ENCODE results near the gene PCDH10.

PCDH10 gene

GRCh38 chr4:133136833-133137232 lies 12.3 kb upstream of the PCDH10 start:
- Histone ChIP-seq H3K27ac (ENCODE audit: low read length) (no peak overlapping the region), H3K27me3 (ENCODE audit: control insufficient read depth, insufficient read depth, low read length) (no peaks in the 10 kb centered on the region), H3K36me3 (ENCODE audit: control insufficient read depth, insufficient read depth, low read length) (no peaks in the 10 kb centered on the region), H3K9me3 (ENCODE audit: control insufficient read depth, insufficient read depth, low read length) (no peaks in the 10 kb centered on the region), H3K4me1 (ENCODE audit: control insufficient read depth, insufficient read depth, low read length) (no peaks in the 10 kb centered on the region), H3K4me3 (ENCODE audit: low read length) (no peak overlapping the region)
- WGBS (ENCODE audit: insufficient coverage, insufficient read length) = no CpG with 5 or more reads among the region's 3 CpGs
- no peak for DNase-seq (ENCODE audit: low read depth, low spot score)

- Histone ChIP-seq H3K4me1 (ENCODE audit: control insufficient read depth, insufficient read depth, low read length) (no peaks in the 10 kb centered on the region), H3K27ac (ENCODE audit: low read length) (no peak overlapping the region), H3K27me3 (ENCODE audit: control insufficient read depth, insufficient read depth, low read length) (no peaks in the 10 kb centered on the region), H3K9me3 (ENCODE audit: control insufficient read depth, insufficient read depth, low read length) (no peaks in the 10 kb centered on the region), H3K36me3 (ENCODE audit: control insufficient read depth, insufficient read depth, low read length) (no peaks in the 10 kb centered on the region), H3K4me3 (ENCODE audit: low read length) (no peak overlapping the region)
- WGBS (ENCODE audit: insufficient coverage, insufficient read length) = no CpG with 5 or more reads among the region's 1 CpG
- no peak for DNase-seq (ENCODE audit: low read depth, low spot score)
Observed at GRCh38 chr4:133137571-133137970, 11.5 kb upstream of the PCDH10 start.

GRCh38 chr4:133143775-133144430 lies 5.2 kb upstream of the PCDH10 start:
- no peak overlapping the region for H3K27ac ChIP-seq (ENCODE audit: low read length)
- DNase-seq (ENCODE audit: low read depth, low spot score) = no peak

GRCh38 chr4:133145241-133145640 lies 3.9 kb upstream of the PCDH10 start:
- Histone ChIP-seq H3K27me3 (ENCODE audit: control insufficient read depth, insufficient read depth, low read length) (peaks cover 28% of the 10 kb centered on the region), H3K4me3 (ENCODE audit: low read length) (no peak overlapping the region), H3K9me3 (ENCODE audit: control insufficient read depth, insufficient read depth, low read length) (no peaks in the 10 kb centered on the region), H3K36me3 (ENCODE audit: control insufficient read depth, insufficient read depth, low read length) (no peaks in the 10 kb centered on the region), H3K4me1 (ENCODE audit: control insufficient read depth, insufficient read depth, low read length) (0 out of 2 replicates have a peak, but pooled peaks cover 2% of the 10 kb centered on the region), H3K27ac (ENCODE audit: low read length) (no peak overlapping the region)
- no peak for DNase-seq (ENCODE audit: low read depth, low spot score)

More at GRCh38 chr4:133143775-133144430, 5.2 kb upstream of the PCDH10 start:
- Histone ChIP-seq H3K4me3 (ENCODE audit: low read length) (no peak overlapping the region), H3K36me3 (ENCODE audit: control insufficient read depth, insufficient read depth, low read length) (no peaks in the 10 kb centered on the region), H3K9me3 (ENCODE audit: control insufficient read depth, insufficient read depth, low read length) (no peaks in the 10 kb centered on the region), H3K27me3 (ENCODE audit: control insufficient read depth, insufficient read depth, low read length) (peaks cover 17% of the 10 kb centered on the region; the same call in 1 of the 2 replicates), H3K4me1 (ENCODE audit: control insufficient read depth, insufficient read depth, low read length) (0 out of 2 replicates have a peak, but pooled peaks cover 2% of the 10 kb centered on the region)
- 100% methylated on average over 2 of the region's 3 CpGs for whole genome bisulfite sequencing (ENCODE audit: insufficient coverage, insufficient read length)

- no peaks in the 10 kb centered on the region for H3K36me3 ChIP-seq (ENCODE audit: control insufficient read depth, insufficient read depth, low read length)
- WGBS (ENCODE audit: insufficient coverage, insufficient read length) = no CpG with 5 or more reads among the region's 10 CpGs
- H3K4me1 ChIP-seq (ENCODE audit: control insufficient read depth, insufficient read depth, low read length) = 0 out of 2 replicates have a peak, but pooled peaks cover 5% of the 10 kb centered on the region
- peaks cover 35% of the 10 kb centered on the region for H3K27me3 ChIP-seq (ENCODE audit: control insufficient read depth, insufficient read depth, low read length)
- peak overlapping the region; percentile 37; the same call in 1 of the 2 replicates for H3K4me3 ChIP-seq (ENCODE audit: low read length)
- no peak overlapping the region for H3K27ac ChIP-seq (ENCODE audit: low read length)
- no peak for DNase-seq (ENCODE audit: low read depth, low spot score)
- no peaks in the 10 kb centered on the region for H3K9me3 ChIP-seq (ENCODE audit: control insufficient read depth, insufficient read depth, low read length)
Observed at GRCh38 chr4:133145758-133146573, 3.1 kb upstream of the PCDH10 start.

- WGBS (ENCODE audit: insufficient coverage, insufficient read length) = no CpG with 5 or more reads among the region's 29 CpGs
- no peaks in the 10 kb centered on the region for H3K9me3 ChIP-seq (ENCODE audit: control insufficient read depth, insufficient read depth, low read length)
- no peaks in the 10 kb centered on the region for H3K36me3 ChIP-seq (ENCODE audit: control insufficient read depth, insufficient read depth, low read length)
- no peak for DNase-seq (ENCODE audit: low read depth, low spot score)
- H3K27ac ChIP-seq (ENCODE audit: low read length) = no peak overlapping the region
- 0 out of 2 replicates have a peak, but pooled peaks cover 5% of the 10 kb centered on the region for H3K4me1 ChIP-seq (ENCODE audit: control insufficient read depth, insufficient read depth, low read length)
- peaks cover 40% of the 10 kb centered on the region for H3K27me3 ChIP-seq (ENCODE audit: control insufficient read depth, insufficient read depth, low read length)
- H3K4me3 ChIP-seq (ENCODE audit: low read length) = peak overlapping the region; percentile 37; the same call in 1 of the 2 replicates
Observed at GRCh38 chr4:133146574-133147241, 2.4 kb upstream of the PCDH10 start.

GRCh38 chr4:133147286-133147821 lies 1.7 kb upstream of the PCDH10 start:
- no peak for DNase-seq (ENCODE audit: low read depth, low spot score)
- WGBS (ENCODE audit: insufficient coverage, insufficient read length) = no CpG with 5 or more reads among the region's 23 CpGs

GRCh38 chr4:133147921-133148689 lies 989 bp upstream of the PCDH10 start:
- DNase-seq (ENCODE audit: low read depth, low spot score) = no peak
- H3K27ac ChIP-seq (ENCODE audit: low read length) = no peak overlapping the region
- peaks cover 51% of the 10 kb centered on the region for H3K27me3 ChIP-seq (ENCODE audit: control insufficient read depth, insufficient read depth, low read length)
- peak overlapping the region; percentile 37; the same call in 1 of the 2 replicates for H3K4me3 ChIP-seq (ENCODE audit: low read length)
- WGBS (ENCODE audit: insufficient coverage, insufficient read length) = no CpG with 5 or more reads among the region's 54 CpGs
- no peaks in the 10 kb centered on the region for H3K9me3 ChIP-seq (ENCODE audit: control insufficient read depth, insufficient read depth, low read length)
- 0 out of 2 replicates have a peak, but pooled peaks cover 5% of the 10 kb centered on the region for H3K4me1 ChIP-seq (ENCODE audit: control insufficient read depth, insufficient read depth, low read length)
- no peaks in the 10 kb centered on the region for H3K36me3 ChIP-seq (ENCODE audit: control insufficient read depth, insufficient read depth, low read length)

More at GRCh38 chr4:133147286-133147821, 1.7 kb upstream of the PCDH10 start:
- Histone ChIP-seq H3K4me1 (ENCODE audit: control insufficient read depth, insufficient read depth, low read length) (0 out of 2 replicates have a peak, but pooled peaks cover 5% of the 10 kb centered on the region), H3K36me3 (ENCODE audit: control insufficient read depth, insufficient read depth, low read length) (no peaks in the 10 kb centered on the region), H3K9me3 (ENCODE audit: control insufficient read depth, insufficient read depth, low read length) (no peaks in the 10 kb centered on the region), H3K27me3 (ENCODE audit: control insufficient read depth, insufficient read depth, low read length) (peaks cover 43% of the 10 kb centered on the region), H3K4me3 (ENCODE audit: low read length) (peak overlapping the region; percentile 6; the same call in 1 of the 2 replicates), H3K27ac (ENCODE audit: low read length) (no peak overlapping the region)

- Histone ChIP-seq H3K4me1 (ENCODE audit: control insufficient read depth, insufficient read depth, low read length) (0 out of 2 replicates have a peak, but pooled peaks cover 5% of the 10 kb centered on the region), H3K36me3 (ENCODE audit: control insufficient read depth, insufficient read depth, low read length) (no peaks in the 10 kb centered on the region), H3K9me3 (ENCODE audit: control insufficient read depth, insufficient read depth, low read length) (no peaks in the 10 kb centered on the region), H3K27ac (ENCODE audit: low read length) (no peak overlapping the region), H3K27me3 (ENCODE audit: control insufficient read depth, insufficient read depth, low read length) (peaks cover 52% of the 10 kb centered on the region), H3K4me3 (ENCODE audit: low read length) (no peak overlapping the region)
- no CpG with 5 or more reads among the region's 8 CpGs for WGBS (ENCODE audit: insufficient coverage, insufficient read length)
- DNase-seq (ENCODE audit: low read depth, low spot score) = no peak
Observed at GRCh38 chr4:133149364-133149695, 236 bp downstream of the PCDH10 start.

All from iPS DF 6.9 (cell line).